GM21390 (cell line): Measurements from ENCODE around the gene CCDC87.
"Not testable (repeated sequence)": the region's sequence is repeated elsewhere in the genome, so short reads cannot be mapped to it uniquely, and the experiment has no call there.

Source experiments
- ATAC-seq: cut with Tn5 transposase; IDR thresholded peaks from one replicate; pipeline ENCODE4 v1.9.1; 2021; ENCODE audit not compliant: unreplicated experiment

The CCDC87 gene

GRCh38 chr11:66557733-66558326 is 35.0 kb downstream of the CCDC87 start:
- ATAC-seq = no peak

- ATAC-seq = no peak
These were observed 36.8 kb downstream of the CCDC87 start for GRCh38 chr11:66556086-66556485.

- no peak for ATAC-seq
These were observed 37.4 kb downstream of the CCDC87 start for GRCh38 chr11:66555416-66555815.

GRCh38 chr11:66554602-66555001 is 38.3 kb downstream of the CCDC87 start:
- no peak for ATAC-seq

- no peak for ATAC-seq
These were observed 42.0 kb downstream of the CCDC87 start for GRCh38 chr11:66550887-66551286.

GRCh38 chr11:66549696-66550095 is 43.2 kb downstream of the CCDC87 start:
- ATAC-seq = no peak

- ATAC-seq = no peak
These were observed 43.9 kb downstream of the CCDC87 start for GRCh38 chr11:66548774-66549630.

- no peak for ATAC-seq
These were observed 44.8 kb downstream of the CCDC87 start for GRCh38 chr11:66548041-66548440.

GRCh38 chr11:66547662-66548009 is 45.2 kb downstream of the CCDC87 start:
- no peak for ATAC-seq

GRCh38 chr11:66546966-66547661 is 45.7 kb downstream of the CCDC87 start:
- ATAC-seq = no peak

GRCh38 chr11:66546368-66546965 is 46.4 kb downstream of the CCDC87 start, which contains the start of gene ACTN3:
Gene ACTN3, plus strand, starts transcription at chr11:66546903. Its CDS starts 35 bp downstream, at chr11:66546938.
- no peak for ATAC-seq

- peak; percentile 83 for ATAC-seq
These were observed 47.0 kb downstream of the CCDC87 start, which contains the start of gene ZDHHC24 for GRCh38 chr11:66545701-66546367. Gene ZDHHC24, minus strand, starts transcription at chr11:66546048. Its CDS starts 45 bp downstream, at chr11:66546003.

- ATAC-seq = not testable (repeated sequence)
These were observed 47.9 kb downstream of the CCDC87 start for GRCh38 chr11:66544952-66545351.

- peak; percentile 27 for ATAC-seq
These were observed 49.4 kb downstream of the CCDC87 start for GRCh38 chr11:66543263-66544107.

GRCh38 chr11:66542362-66542761 is 50.5 kb downstream of the CCDC87 start:
- no peak for ATAC-seq

- no peak for ATAC-seq
These were observed 51.0 kb downstream of the CCDC87 start for GRCh38 chr11:66541892-66542291.

- not testable (repeated sequence) for ATAC-seq
These were observed 52.3 kb downstream of the CCDC87 start for GRCh38 chr11:66540598-66540997.
